GM12878 (cell line): ENCODE measurements around the gene ZC3H10. TPM values are rescaled to one million over a fixed set of nuclear protein-coding genes. Genes with fewer than 3 reads are reported as not detected.
A peak's percentile ranks its signal among the peaks of the same experiment; 100 is the strongest.

Experiments used
- ATAC-seq: fragments of 200-7000 bp; cut with Tn5 transposase; 3 replicates; pipeline ENCODE4 v1.9.1; 2020; ENCODE audit warnings: mild to moderate bottlenecking, moderate library complexity
- BruUV-seq: library from RNA; stranded (reverse); fragments of 400-500 nt; replicated peaks from 2 replicates; lab custom pipeline; 2021; lab: Mats Ljungman, UMichigan
- CTCF ChIA-PET: fragments of 300-600 bp; sonication (Branson Sonifier 250); formaldehyde crosslinking; extraction: SDS; loops from one replicate; lab custom pipeline; 2021; ENCODE audit warnings: inconsistent platforms; lab: Yijun Ruan, JAX
- POLR2A ChIA-PET: fragments of 350-600 bp; formaldehyde crosslinking; extraction: SDS; loops from one replicate; lab custom pipeline; 2021; ENCODE audit warnings: inconsistent platforms; lab: Charles Lee
- RAD21 ChIA-PET: fragments of 300-600 bp; sonication (Branson Sonifier 250); formaldehyde crosslinking; loops from one replicate; lab custom pipeline; 2023; ENCODE audit warnings: antibody characterized with exemption; ENCODE audit not compliant: unreplicated experiment; lab: Charles Lee
- SMC1A ChIA-PET: fragments of 300-600 bp; sonication (Branson Sonifier 250); formaldehyde crosslinking; loops from one replicate; lab custom pipeline; 2023; ENCODE audit not compliant: unreplicated experiment, uncharacterized antibody; lab: Charles Lee
- DNase-seq: peaks from one replicate; pipeline ENCODE4 v3.0.0-alpha.2; 2011; ENCODE audit warnings: low read depth, low spot score
- FAIRE-seq: peaks from 3 replicates; lab custom pipeline; 2011; peaks lifted over from hg19 to GRCh38; lab: Jason Lieb, UNC
- H2AFZ ChIP-seq: 2 replicates; pipeline ENCODE4 v1.6.0; 2011; ENCODE audit warnings: low read depth, low read length, control low read depth; ENCODE audit not compliant: control insufficient read depth
- H3K27ac ChIP-seq: 2 replicates; pipeline ENCODE4 v1.5.1; 2011; ENCODE audit warnings: control low read depth; ENCODE audit not compliant: control insufficient read depth, insufficient read depth
- H3K27me3 ChIP-seq, 2 experiments: replicated peaks in 1 of 2; 2 replicates each; pipeline versions ENCODE4 v1.6.0 to v1.6.1; 2011; ENCODE audit warnings: low read length in 1 of 2; ENCODE audit not compliant: control insufficient read depth in 2 of 2, insufficient read depth in 2 of 2
- H3K36me3 ChIP-seq, 2 experiments: 2 replicates each; pipeline ENCODE4 v1.5.1; 2011; ENCODE audit warnings: low read length in 1 of 2; ENCODE audit not compliant: control insufficient read depth in 2 of 2, insufficient read depth in 2 of 2
- H3K4me1 ChIP-seq: 2 replicates; pipeline ENCODE4 v1.6.1; 2011; ENCODE audit warnings: mild to moderate bottlenecking, low read length, moderate library complexity, mixed read lengths; ENCODE audit not compliant: control insufficient read depth, insufficient read depth
- H3K4me2 ChIP-seq: 2 replicates; pipeline ENCODE4 v1.6.0; 2011; ENCODE audit warnings: control low read depth; ENCODE audit not compliant: control insufficient read depth, insufficient read depth
- H3K4me3 ChIP-seq: fragments of 200-600 bp; sonication (generic); 2 replicates; pipeline ENCODE4 v1.5.1; 2016
- H3K79me2 ChIP-seq: 2 replicates; pipeline ENCODE4 v1.6.0; 2011; ENCODE audit warnings: low read length; ENCODE audit not compliant: control insufficient read depth, insufficient read depth
- H3K9ac ChIP-seq: 2 replicates; pipeline ENCODE4 v1.8.0; 2011; ENCODE audit warnings: low read length, control low read depth, mixed read lengths; ENCODE audit not compliant: control insufficient read depth, insufficient read depth
- H3K9me3 ChIP-seq: replicated peaks from 3 replicates; pipeline ENCODE4 v1.5.1; 2011; ENCODE audit warnings: mild to moderate bottlenecking, low read length; ENCODE audit not compliant: control insufficient read depth, insufficient read depth
- H4K20me1 ChIP-seq: 2 replicates; pipeline ENCODE4 v1.6.0; 2011; ENCODE audit not compliant: control insufficient read depth, insufficient read depth
- BHLHE40 ChIP-seq, 2 experiments: fragments of 450-650 bp in 1 of 2; IDR thresholded peaks; 2 replicates each; pipeline ENCODE4 v1.6.1; 2011 to 2017; ENCODE audit warnings: low read depth in 2 of 2, borderline replicate concordance in 1 of 2, improper control_type of control experiment in 1 of 2, low read length in 1 of 2, mild to moderate bottlenecking in 1 of 2
- CUX1 ChIP-seq: IDR thresholded peaks from 2 replicates; pipeline ENCODE4 v1.6.1; 2012; ENCODE audit warnings: improper control_type of control experiment, low read depth, low read length; ENCODE audit not compliant: insufficient replicate concordance
- IKZF1 ChIP-seq: fragments of 450-650 bp; conservative IDR thresholded peaks from 2 replicates; pipeline ENCODE4 v1.6.1; 2017; ENCODE audit warnings: antibody characterized with exemption, mild to moderate bottlenecking
- JUND ChIP-seq: IDR thresholded peaks from 2 replicates; pipeline ENCODE4 v1.6.1; 2012; ENCODE audit warnings: low read depth, mild to moderate bottlenecking, low read length, improper control_type of control experiment, moderate library complexity
- MTA2 ChIP-seq: fragments of 450-650 bp; IDR thresholded peaks from 2 replicates; pipeline ENCODE4 v1.6.1; 2016; ENCODE audit warnings: low read depth, mild to moderate bottlenecking, moderate library complexity
- NFYB ChIP-seq: IDR thresholded peaks from 2 replicates; pipeline ENCODE4 v1.6.1; 2011; ENCODE audit warnings: low read depth, mild to moderate bottlenecking, low read length, improper control_type of control experiment, moderate library complexity; ENCODE audit not compliant: insufficient read depth
- NR2F1 ChIP-seq: fragments of 450-650 bp; conservative IDR thresholded peaks from 2 replicates; pipeline ENCODE4 v1.6.1; 2017; ENCODE audit warnings: mild to moderate bottlenecking
- RELA ChIP-seq: fragments of 450-650 bp; IDR thresholded peaks from 2 replicates; pipeline ENCODE4 v1.8.0; 2014; ENCODE audit warnings: borderline replicate concordance; ENCODE audit not compliant: partially characterized antibody
- RUNX3 ChIP-seq: IDR thresholded peaks from 2 replicates; pipeline ENCODE4 v1.6.1; 2012; ENCODE audit warnings: low read length, inconsistent platforms
- SP1 ChIP-seq: IDR thresholded peaks from one replicate; pipeline ENCODE4 v1.6.1; 2011; ENCODE audit warnings: low read depth, low read length
- SUPT20H ChIP-seq: IDR thresholded peaks from 2 replicates; pipeline ENCODE4 v1.6.1; 2011; ENCODE audit warnings: low read depth, mild to moderate bottlenecking, low read length, moderate library complexity, borderline replicate concordance; ENCODE audit not compliant: control insufficient read depth
- TCF7 ChIP-seq: IDR thresholded peaks from 2 replicates; pipeline ENCODE4 v1.6.1; 2014; ENCODE audit warnings: antibody characterized with exemption, borderline replicate concordance
- ZNF217 ChIP-seq: fragments of 450-650 bp; IDR thresholded peaks from 2 replicates; pipeline ENCODE4 v1.6.1; 2017; ENCODE audit warnings: antibody characterized with exemption, mild to moderate bottlenecking
- WGBS: methylation state at CpG from one replicate; pipeline ENCODE4 v1.1.6; 2016; ENCODE audit warnings: low lambda C conversion rate; ENCODE audit not compliant: insufficient replicate concordance, insufficient coverage; ENCODE audit errors: missing lambda C conversion rate; 5-methylcytosine and 5-hydroxymethylcytosine counted together
- in situ Hi-C: fragments of 300-500 bp; cut with MboI; formaldehyde crosslinking; loops from 9 replicates; pipeline ENCODE4 v1.14.3; 2018; ENCODE audit warnings: mixed read lengths
- intact Hi-C: fragments of 100-400 bp; cut with micrococcal nuclease; formaldehyde crosslinking; loops from one replicate; pipeline ENCODE4 v1.14.2; 2022; ENCODE audit not compliant: unreplicated experiment
- polyA plus RNA-seq, 11 experiments: library from polyadenylated mRNA; depleted of rRNA in 4 of 11; unstranded in 6 of 11; stranded (reverse) in 5 of 11; fragments of >200 nt; fragmentation: Nextera tagmentation in 4 of 11; fragmentation: Illumina TruSeq in 1 of 11; extraction: Ambion mirVana in 4 of 11; extraction: Trizol in 1 of 11; gene quantifications; 1 replicate in 1 of 11; 2 replicates in 10 of 11; pipeline versions ENCODE4 v1.2.1 to v1.2.3, GENCODE V29; 2011 to 2016; ENCODE audit warnings: inconsistent platforms in 2 of 11, missing spikeins in 2 of 11, low read depth in 1 of 11
- total RNA-seq, 4 experiments: library from RNA; depleted of rRNA in 3 of 4; stranded (reverse); fragments of >200 nt in 3 of 4; fragmentation: Illumina TruSeq in 1 of 4; extraction: Trizol in 1 of 4; gene quantifications; 2 replicates each; pipeline versions ENCODE4 v1.2.1 to v1.2.3, GENCODE V29; 2013 to 2021
- TF ChIP-seq, protein P1 (sequence below): fragments of 450-650 bp; IDR thresholded peaks from 2 replicates; pipeline ENCODE4 v1.6.1; 2016; ENCODE audit warnings: mild to moderate bottlenecking

The ZC3H10 gene
- total and polyA plus RNA-seq, 10 of the 15 experiments (the other 5 are each of a cell fraction or from before 2014, with no cell fraction given), result 0.56 to 6.4 (median 3.7) TPM

DNA sequence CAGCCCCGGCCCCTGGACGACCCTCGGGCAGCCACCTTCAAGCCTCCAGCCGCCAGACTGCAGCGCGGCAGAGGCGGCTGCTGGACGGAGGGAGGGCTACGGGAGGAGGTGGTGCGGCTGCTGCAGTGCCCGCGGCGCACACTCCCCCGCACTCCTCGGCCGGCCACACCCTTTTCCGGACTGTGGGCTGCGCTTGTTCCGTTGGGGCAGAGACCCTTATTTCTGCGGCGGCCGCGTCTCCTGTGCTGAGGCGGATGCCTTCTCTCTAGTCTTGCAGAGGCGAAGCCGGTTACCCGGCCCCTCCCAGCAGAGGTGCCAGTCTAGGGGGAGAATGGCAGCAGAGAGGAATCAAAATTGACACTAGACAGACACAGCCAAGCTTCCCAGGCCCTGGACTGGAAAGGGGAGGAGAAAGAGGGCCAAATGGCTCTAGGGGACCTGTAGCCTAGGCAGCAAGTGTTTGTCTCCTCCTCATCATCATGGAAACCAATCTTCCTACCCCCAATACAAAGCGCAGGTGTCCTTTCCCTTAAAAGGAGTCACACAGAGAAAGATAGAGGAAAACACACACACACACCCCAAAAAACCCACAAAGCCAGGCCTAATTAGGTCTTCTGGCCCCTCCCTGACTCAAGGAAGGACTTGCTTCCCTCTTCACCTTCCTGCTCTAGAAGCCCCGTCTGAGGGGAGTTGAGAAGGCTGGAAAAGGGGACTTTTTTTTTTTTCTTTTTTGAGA is 11.3 kb downstream of the ZC3H10 start:
- Histone ChIP-seq H3K79me2 (peaks cover 21% of the 10 kb centered on the region), H3K9ac (peak overlapping the region; percentile 78), H3K27ac (peak overlapping the region; percentile 55), H3K9me3 (no peaks in the 10 kb centered on the region), H3K36me3 (peaks cover 14 to 16% of the 10 kb centered on the region in 2 experiments), H3K4me3 (peak overlapping the region; percentile 93), H3K4me1 (peaks cover 24% of the 10 kb centered on the region), H3K4me2 (peak overlapping the region; percentile 98), H2AFZ (peak overlapping the region; percentile 54), H4K20me1 (no peaks in the 10 kb centered on the region), H3K27me3 (no peaks in the 10 kb centered on the region)
- peak; percentile 72 for ATAC-seq
- BruUV-seq, result no TSS peak
- ChIA-PET POLR2A (interaction anchor here (0.9 to 4.5 kb wide), 4 partner anchors 12 to 92 kb away, joined by 4 to 44 read pairs (median 18); partner anchors contain the start of genes RNF41 and SMARCC2), SMC1A (interaction anchor here (0.9 to 4.8 kb wide), 6 partner anchors 10 to 93 kb away, joined by 3 to 68 read pairs (median 8); partner anchors contain the start of genes RNF41, SMARCC2 and ZC3H10), RAD21 (interaction anchor here (3.0 to 6.8 kb wide), 2 partner anchors 23 to 59 kb away, joined by 10 to 98 read pairs; partner anchors contain the start of genes MYL6B and SMARCC2), CTCF (interaction anchor here (0.9 to 10.3 kb wide), 5 partner anchors 14 to 93 kb away, joined by 4 to 129 read pairs (median 14); partner anchors contain the start of genes PA2G4, RNF41 and SMARCC2)
- WGBS, result under 1% methylated on average over 29 of the region's 29 CpGs
- no peak for FAIRE-seq
- in situ Hi-C loops (no loop called here), intact Hi-C loops (loop anchor here (5.0 to 10.0 kb wide), 2 partner anchors 338 to 515 kb away; partner anchors contain the start of genes ATP5F1B and SPRYD4)
- no peak for DNase-seq
- TF ChIP-seq ZNF217, result no peak
- TF ChIP-seq CUX1, result no peak
- TF ChIP-seq NFYB, result no peak
- peak; percentile 51 for TF ChIP-seq IKZF1
- TF ChIP-seq SP1, result no peak
- TF ChIP-seq JUND, result no peak
- peak; percentile 52 for TF ChIP-seq RUNX3
- no peak for TF ChIP-seq RELA
- TF ChIP-seq, protein P1, sequence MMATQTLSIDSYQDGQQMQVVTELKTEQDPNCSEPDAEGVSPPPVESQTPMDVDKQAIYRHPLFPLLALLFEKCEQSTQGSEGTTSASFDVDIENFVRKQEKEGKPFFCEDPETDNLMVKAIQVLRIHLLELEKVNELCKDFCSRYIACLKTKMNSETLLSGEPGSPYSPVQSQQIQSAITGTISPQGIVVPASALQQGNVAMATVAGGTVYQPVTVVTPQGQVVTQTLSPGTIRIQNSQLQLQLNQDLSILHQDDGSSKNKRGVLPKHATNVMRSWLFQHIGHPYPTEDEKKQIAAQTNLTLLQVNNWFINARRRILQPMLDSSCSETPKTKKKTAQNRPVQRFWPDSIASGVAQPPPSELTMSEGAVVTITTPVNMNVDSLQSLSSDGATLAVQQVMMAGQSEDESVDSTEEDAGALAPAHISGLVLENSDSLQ, result peak; percentile 10; the same call in 1 of the 2 replicates
- no peak for TF ChIP-seq MTA2
- peak; percentile 65 to 66; a peak in 3 of 4 replicates for TF ChIP-seq BHLHE40 (IDR thresholded peaks at IDR 0.05; ENCODE audit: borderline replicate concordance in 1 of 2, low read depth in 2 of 2, low read length in 1 of 2)
- TF ChIP-seq SUPT20H, result no peak
- TF ChIP-seq TCF7, result no peak
- no peak for TF ChIP-seq NR2F1
